ENCODE measurements around the gene LDLRAD4. TPM values are rescaled to one million over a fixed set of nuclear protein-coding genes. Genes with fewer than 3 reads are reported as not detected.

Gene LDLRAD4
- total RNA-seq, 4 donors from 2014 or later = 2.7 to 22.5 (median 10.8) TPM

DNA sequence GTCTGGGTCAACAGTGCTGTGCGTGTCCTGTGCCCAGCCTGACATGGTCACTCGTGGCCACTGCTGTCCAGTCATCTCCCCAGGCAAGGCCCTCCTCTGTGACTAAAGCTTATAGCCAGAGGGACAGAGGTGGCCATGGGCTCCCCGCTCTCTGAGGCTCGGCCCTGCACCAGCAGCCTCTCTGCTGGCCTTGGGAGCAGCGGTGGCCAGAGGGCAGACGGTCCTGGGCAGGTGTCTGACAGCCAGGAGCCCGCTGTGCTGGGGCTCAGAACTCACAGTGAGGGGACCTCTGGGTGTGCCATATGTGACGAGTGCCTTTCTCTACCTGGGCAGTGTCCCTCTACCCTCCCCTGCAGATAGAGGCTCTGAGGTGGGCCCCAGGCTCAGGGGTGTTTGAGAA, 409.1 kb downstream of the LDLRAD4 start:
- no peak overlapping the region for H3K4me3 ChIP-seq (ENCODE audit: low read depth, poor library complexity, severe bottlenecking)
- TF ChIP-seq, protein P1, sequence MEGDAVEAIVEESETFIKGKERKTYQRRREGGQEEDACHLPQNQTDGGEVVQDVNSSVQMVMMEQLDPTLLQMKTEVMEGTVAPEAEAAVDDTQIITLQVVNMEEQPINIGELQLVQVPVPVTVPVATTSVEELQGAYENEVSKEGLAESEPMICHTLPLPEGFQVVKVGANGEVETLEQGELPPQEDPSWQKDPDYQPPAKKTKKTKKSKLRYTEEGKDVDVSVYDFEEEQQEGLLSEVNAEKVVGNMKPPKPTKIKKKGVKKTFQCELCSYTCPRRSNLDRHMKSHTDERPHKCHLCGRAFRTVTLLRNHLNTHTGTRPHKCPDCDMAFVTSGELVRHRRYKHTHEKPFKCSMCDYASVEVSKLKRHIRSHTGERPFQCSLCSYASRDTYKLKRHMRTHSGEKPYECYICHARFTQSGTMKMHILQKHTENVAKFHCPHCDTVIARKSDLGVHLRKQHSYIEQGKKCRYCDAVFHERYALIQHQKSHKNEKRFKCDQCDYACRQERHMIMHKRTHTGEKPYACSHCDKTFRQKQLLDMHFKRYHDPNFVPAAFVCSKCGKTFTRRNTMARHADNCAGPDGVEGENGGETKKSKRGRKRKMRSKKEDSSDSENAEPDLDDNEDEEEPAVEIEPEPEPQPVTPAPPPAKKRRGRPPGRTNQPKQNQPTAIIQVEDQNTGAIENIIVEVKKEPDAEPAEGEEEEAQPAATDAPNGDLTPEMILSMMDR (IDR thresholded peaks at IDR 0.05) = no peak
- TF ChIP-seq POLR2A (IDR thresholded peaks at IDR 0.05) = no peak
- DNase-seq (ENCODE audit: low spot score in 2 of 2) = no peak
- intact Hi-C loops (cut with DNase I; ENCODE audit: low total_unique reads) = no loop called here
- 91 to 94% methylated on average over 4 to 8 of the region's 8 CpGs for WGBS, 2 donors

DNA sequence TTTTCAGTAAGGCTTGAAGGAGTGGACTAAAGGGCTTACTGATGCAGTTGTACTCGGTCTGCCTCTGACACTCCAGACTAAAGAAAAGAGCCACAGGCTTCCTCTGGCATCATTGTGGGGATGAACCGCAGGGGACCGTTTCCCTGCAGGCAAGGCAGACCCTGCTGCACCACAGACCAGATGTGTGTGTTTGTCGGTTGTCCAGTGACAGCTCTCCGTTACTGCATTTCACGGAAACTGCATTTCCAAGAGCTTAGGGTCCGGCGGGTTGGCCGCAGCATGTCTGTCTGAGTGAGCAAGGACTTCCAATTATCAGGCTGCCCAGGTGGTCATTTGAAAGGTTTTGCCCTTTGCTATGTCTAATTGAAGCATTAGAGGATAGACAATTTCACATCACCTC, 409.7 kb downstream of the LDLRAD4 start:
- 73 to 87% methylated on average over 9 of the region's 9 CpGs for WGBS, 2 donors
- H3K4me3 ChIP-seq (ENCODE audit: low read depth, poor library complexity, severe bottlenecking) = no peak overlapping the region
- DNase-seq (ENCODE audit: low spot score in 2 of 2) = no peak
- TF ChIP-seq, protein P1 (IDR thresholded peaks at IDR 0.05) = no peak
- no peak for TF ChIP-seq POLR2A (IDR thresholded peaks at IDR 0.05)
- intact Hi-C loops (cut with DNase I; ENCODE audit: low total_unique reads) = no loop called here

DNA sequence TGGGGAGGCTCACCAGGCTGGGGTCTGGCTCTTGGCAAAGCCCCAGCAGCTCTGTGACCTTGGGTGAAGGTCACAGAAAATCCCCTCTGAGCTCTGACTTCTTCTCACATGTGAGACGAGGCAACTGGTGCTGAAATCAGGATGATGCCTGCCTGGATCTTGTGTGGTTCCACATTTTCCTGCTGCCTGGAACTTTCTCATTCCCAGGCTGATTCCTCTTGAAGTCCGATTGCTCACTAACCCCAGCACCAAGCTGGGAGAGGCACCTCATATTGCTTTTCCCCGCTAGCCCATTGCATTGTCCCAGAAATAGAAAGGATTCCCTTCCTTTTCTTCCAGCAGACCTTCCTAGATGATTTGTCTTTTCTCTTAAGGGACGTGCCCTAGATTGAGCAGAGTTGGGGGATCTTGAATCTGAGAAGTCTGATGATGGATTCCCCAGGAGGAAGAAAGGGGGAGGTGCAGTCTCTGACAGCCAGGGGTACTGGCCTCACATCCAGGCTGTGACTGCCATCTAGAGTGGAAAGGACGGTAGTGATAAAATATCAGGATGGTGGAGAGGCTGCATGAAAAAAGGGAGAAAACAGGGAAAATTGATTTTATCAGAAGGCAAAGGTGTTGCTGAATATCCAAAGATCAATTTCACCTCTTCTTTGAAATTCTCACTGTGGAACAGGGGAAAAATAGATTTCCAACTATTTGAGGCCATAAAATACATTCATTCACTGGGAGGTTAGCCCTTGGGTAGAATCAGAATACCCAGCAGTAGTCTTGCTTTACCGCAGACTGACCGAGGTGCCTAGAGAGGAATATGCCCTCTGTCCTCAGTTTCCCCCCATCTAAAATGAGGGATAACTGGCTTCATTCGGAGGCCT, 411.5 kb downstream of the LDLRAD4 start:
- H3K4me3 ChIP-seq (ENCODE audit: low read depth, poor library complexity, severe bottlenecking) = no peak overlapping the region
- intact Hi-C loops (cut with DNase I; ENCODE audit: low total_unique reads) = loop anchor here (5.0 kb wide), 1 partner anchor 413 kb away; the partner anchor contains the start of gene LDLRAD4
- no peak for TF ChIP-seq POLR2A (IDR thresholded peaks at IDR 0.05)
- TF ChIP-seq, protein P1 (IDR thresholded peaks at IDR 0.05) = peak in 1 of 3 donors; percentile 70
- WGBS, 2 donors = 47 to 53% methylated on average over 8 of the region's 8 CpGs
- peak in 1 of 2 donors; percentile 84 for DNase-seq (ENCODE audit: low spot score in 2 of 2)

DNA sequence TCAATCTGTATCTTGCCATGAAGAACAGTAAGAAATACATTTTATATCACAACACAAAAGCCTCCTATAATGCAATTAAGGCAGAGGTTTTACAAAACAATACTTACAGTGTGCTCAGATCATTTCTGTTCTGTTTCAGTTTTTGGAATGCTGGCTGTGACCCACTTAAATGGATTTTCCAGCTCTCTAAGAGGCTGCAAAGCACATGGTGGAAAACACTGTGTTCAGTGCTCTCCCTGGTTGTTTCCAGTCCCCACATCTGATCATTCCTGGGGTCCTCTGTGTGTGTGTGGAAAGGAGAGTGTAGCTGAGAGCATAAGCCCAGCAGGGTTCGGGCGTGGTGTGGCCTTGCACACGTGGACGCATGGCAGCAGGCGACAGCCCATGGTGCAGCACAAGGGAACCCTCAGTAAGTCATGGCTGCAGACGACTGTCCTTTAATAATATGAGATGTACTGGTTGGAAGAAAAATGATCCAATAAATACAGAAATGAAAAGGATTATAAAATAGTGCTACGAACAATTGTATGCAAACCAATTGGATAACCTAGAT, 412.2 kb downstream of the LDLRAD4 start:
- WGBS, 2 donors = 79 to 80% methylated on average over 7 of the region's 7 CpGs
- TF ChIP-seq POLR2A (IDR thresholded peaks at IDR 0.05) = no peak
- TF ChIP-seq, protein P1 (IDR thresholded peaks at IDR 0.05) = no peak
- DNase-seq (ENCODE audit: low spot score in 2 of 2) = peak in 1 of 2 donors; percentile 56
- H3K4me3 ChIP-seq (ENCODE audit: low read depth, poor library complexity, severe bottlenecking) = no peak overlapping the region
- intact Hi-C loops (cut with DNase I; ENCODE audit: low total_unique reads) = loop anchor here (5.0 kb wide), 1 partner anchor 413 kb away; the partner anchor contains the start of gene LDLRAD4

DNA sequence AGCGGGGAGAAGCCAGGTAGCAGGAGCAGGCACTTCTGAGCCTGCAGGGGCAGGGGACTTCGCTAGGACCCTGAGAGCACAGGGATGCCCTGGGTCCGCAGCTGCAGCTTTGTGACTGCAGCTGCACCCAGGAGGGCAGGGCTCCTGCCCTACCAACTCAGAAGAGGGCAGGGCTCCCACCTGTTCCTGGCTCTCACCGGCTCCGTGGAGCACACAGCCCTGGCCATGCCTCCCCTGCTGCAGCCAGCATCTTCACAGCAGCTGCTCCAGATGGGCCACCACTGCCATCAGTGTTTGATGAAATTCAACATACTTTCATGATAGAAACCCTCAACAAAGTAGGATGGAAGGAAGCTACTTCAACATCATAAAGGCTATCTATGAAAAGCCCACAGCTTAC, 415.1 kb downstream of the LDLRAD4 start:
- intact Hi-C loops (cut with DNase I; ENCODE audit: low total_unique reads) = loop anchor here (5.0 kb wide), 1 partner anchor 416 kb away; the partner anchor contains the start of gene LDLRAD4
- 91 to 100% methylated on average over 1 to 5 of the region's 5 CpGs for WGBS, 2 donors

More for the DNA sequence above, 415.1 kb downstream of the LDLRAD4 start:
- no peak for TF ChIP-seq POLR2A (IDR thresholded peaks at IDR 0.05)
- TF ChIP-seq, protein P1 (IDR thresholded peaks at IDR 0.05) = no peak
- DNase-seq (ENCODE audit: low spot score in 2 of 2) = no peak
- no peak overlapping the region for H3K4me3 ChIP-seq (ENCODE audit: low read depth, poor library complexity, severe bottlenecking)

Measured in lower leg skin (tissue), 4 donors.